H1 (cell line): ENCODE results near the gene JAK2. TPM values are rescaled to one million over a fixed set of nuclear protein-coding genes. Genes with fewer than 3 reads are reported as not detected.

Experiments
- HDAC6 ChIP-seq: IDR thresholded peaks from one replicate; pipeline ENCODE4 v1.7.1; 2012; ENCODE audit warnings: low read depth, mild to moderate bottlenecking, inconsistent platforms, low read length, moderate library complexity
- polyA plus RNA-seq, 7 experiments: library from polyadenylated mRNA; depleted of rRNA in 3 of 7; stranded (reverse) in 5 of 7; unstranded in 2 of 7; fragments of >200 nt in 5 of 7; fragments of 200-250 nt in 2 of 7; gene quantifications; 1 replicate in 5 of 7; 2 replicates in 1 of 7; 4 replicates in 1 of 7; pipeline versions ENCODE4 v1.2.1 to v1.2.3, GENCODE V29; 2011 to 2013; ENCODE audit warnings: missing spikeins in 2 of 7, mixed read lengths in 2 of 7
- total RNA-seq: library from RNA; stranded (reverse); fragmentation: NEBNext Ultra II Directional; extraction: Animal tissue kit (Norgen Biotek cat#: 25700); gene quantifications from 2 replicates; pipeline ENCODE4 v1.2.1, GENCODE V29; 2021
- TF ChIP-seq, protein P1 (sequence below): fragments of 300-600 bp; sonication (generic); IDR thresholded peaks from 2 replicates; pipeline ENCODE4 v1.7.1; 2012; ENCODE audit warnings: low read length, moderate library complexity, mild to moderate bottlenecking, inconsistent platforms; ENCODE audit not compliant: insufficient replicate concordance

The JAK2 gene
- total and polyA plus RNA-seq, 2 of the 8 experiments (the other 6 are each of a cell fraction or from before 2014, with no cell fraction given) = 0.50 to 2.1 TPM

GRCh38 chr9:5042661-5043178 lies 57.6 kb downstream of the JAK2 start (continued):
- TF ChIP-seq, protein P1, sequence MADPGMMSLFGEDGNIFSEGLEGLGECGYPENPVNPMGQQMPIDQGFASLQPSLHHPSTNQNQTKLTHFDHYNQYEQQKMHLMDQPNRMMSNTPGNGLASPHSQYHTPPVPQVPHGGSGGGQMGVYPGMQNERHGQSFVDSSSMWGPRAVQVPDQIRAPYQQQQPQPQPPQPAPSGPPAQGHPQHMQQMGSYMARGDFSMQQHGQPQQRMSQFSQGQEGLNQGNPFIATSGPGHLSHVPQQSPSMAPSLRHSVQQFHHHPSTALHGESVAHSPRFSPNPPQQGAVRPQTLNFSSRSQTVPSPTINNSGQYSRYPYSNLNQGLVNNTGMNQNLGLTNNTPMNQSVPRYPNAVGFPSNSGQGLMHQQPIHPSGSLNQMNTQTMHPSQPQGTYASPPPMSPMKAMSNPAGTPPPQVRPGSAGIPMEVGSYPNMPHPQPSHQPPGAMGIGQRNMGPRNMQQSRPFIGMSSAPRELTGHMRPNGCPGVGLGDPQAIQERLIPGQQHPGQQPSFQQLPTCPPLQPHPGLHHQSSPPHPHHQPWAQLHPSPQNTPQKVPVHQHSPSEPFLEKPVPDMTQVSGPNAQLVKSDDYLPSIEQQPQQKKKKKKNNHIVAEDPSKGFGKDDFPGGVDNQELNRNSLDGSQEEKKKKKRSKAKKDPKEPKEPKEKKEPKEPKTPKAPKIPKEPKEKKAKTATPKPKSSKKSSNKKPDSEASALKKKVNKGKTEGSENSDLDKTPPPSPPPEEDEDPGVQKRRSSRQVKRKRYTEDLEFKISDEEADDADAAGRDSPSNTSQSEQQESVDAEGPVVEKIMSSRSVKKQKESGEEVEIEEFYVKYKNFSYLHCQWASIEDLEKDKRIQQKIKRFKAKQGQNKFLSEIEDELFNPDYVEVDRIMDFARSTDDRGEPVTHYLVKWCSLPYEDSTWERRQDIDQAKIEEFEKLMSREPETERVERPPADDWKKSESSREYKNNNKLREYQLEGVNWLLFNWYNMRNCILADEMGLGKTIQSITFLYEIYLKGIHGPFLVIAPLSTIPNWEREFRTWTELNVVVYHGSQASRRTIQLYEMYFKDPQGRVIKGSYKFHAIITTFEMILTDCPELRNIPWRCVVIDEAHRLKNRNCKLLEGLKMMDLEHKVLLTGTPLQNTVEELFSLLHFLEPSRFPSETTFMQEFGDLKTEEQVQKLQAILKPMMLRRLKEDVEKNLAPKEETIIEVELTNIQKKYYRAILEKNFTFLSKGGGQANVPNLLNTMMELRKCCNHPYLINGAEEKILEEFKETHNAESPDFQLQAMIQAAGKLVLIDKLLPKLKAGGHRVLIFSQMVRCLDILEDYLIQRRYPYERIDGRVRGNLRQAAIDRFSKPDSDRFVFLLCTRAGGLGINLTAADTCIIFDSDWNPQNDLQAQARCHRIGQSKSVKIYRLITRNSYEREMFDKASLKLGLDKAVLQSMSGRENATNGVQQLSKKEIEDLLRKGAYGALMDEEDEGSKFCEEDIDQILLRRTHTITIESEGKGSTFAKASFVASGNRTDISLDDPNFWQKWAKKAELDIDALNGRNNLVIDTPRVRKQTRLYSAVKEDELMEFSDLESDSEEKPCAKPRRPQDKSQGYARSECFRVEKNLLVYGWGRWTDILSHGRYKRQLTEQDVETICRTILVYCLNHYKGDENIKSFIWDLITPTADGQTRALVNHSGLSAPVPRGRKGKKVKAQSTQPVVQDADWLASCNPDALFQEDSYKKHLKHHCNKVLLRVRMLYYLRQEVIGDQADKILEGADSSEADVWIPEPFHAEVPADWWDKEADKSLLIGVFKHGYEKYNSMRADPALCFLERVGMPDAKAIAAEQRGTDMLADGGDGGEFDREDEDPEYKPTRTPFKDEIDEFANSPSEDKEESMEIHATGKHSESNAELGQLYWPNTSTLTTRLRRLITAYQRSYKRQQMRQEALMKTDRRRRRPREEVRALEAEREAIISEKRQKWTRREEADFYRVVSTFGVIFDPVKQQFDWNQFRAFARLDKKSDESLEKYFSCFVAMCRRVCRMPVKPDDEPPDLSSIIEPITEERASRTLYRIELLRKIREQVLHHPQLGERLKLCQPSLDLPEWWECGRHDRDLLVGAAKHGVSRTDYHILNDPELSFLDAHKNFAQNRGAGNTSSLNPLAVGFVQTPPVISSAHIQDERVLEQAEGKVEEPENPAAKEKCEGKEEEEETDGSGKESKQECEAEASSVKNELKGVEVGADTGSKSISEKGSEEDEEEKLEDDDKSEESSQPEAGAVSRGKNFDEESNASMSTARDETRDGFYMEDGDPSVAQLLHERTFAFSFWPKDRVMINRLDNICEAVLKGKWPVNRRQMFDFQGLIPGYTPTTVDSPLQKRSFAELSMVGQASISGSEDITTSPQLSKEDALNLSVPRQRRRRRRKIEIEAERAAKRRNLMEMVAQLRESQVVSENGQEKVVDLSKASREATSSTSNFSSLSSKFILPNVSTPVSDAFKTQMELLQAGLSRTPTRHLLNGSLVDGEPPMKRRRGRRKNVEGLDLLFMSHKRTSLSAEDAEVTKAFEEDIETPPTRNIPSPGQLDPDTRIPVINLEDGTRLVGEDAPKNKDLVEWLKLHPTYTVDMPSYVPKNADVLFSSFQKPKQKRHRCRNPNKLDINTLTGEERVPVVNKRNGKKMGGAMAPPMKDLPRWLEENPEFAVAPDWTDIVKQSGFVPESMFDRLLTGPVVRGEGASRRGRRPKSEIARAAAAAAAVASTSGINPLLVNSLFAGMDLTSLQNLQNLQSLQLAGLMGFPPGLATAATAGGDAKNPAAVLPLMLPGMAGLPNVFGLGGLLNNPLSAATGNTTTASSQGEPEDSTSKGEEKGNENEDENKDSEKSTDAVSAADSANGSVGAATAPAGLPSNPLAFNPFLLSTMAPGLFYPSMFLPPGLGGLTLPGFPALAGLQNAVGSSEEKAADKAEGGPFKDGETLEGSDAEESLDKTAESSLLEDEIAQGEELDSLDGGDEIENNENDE = no peak
- TF ChIP-seq HDAC6 = no peak
